ENCODE data around the gene CYB5B.
A peak's percentile ranks its signal among the peaks of the same experiment; 100 is the strongest.

The CYB5B gene

DNA sequence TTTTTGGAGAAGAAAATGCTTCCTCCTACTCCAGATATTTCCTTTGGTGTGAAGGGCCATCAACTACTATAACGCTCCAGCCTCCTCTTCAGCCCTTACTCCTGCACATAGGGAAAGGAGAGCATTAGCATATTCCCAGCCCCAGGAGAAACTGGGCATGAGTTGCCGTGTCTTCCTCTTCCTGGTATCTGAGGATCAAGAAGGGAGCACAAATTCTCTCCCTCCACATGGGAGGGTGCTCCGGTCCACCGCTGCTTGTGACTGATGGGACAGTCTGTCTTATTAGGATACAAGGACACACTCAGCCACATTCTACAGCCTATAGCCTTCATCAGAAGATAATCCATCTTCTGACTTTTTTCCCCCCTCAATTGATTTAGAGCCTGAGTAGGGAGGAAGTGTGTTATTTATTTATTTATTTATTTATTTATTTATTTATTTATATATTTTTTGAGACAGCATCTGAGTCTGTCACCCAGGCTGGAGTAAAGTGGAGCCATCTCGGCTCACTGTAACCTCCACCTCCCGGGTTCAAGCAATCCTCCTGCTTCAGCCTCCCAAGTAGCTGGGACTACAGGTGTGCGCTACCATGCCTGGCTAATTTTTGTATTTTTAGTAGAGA, 16.6 kb upstream of the CYB5B start:
- H3K4me1 ChIP-seq (ENCODE audit: insufficient read depth, poor library complexity, severe bottlenecking), result peaks cover 47% of the 10 kb centered on the region
- H3K4me3 ChIP-seq (ENCODE audit: severe bottlenecking), result no peak overlapping the region
- H3K36me3 ChIP-seq (ENCODE audit: low read depth), result no peaks in the 10 kb centered on the region
- DNase-seq (ENCODE audit: low spot score) (no peak), ATAC-seq (ENCODE audit: low read depth) (no peak)
- TF ChIP-seq, protein P1, sequence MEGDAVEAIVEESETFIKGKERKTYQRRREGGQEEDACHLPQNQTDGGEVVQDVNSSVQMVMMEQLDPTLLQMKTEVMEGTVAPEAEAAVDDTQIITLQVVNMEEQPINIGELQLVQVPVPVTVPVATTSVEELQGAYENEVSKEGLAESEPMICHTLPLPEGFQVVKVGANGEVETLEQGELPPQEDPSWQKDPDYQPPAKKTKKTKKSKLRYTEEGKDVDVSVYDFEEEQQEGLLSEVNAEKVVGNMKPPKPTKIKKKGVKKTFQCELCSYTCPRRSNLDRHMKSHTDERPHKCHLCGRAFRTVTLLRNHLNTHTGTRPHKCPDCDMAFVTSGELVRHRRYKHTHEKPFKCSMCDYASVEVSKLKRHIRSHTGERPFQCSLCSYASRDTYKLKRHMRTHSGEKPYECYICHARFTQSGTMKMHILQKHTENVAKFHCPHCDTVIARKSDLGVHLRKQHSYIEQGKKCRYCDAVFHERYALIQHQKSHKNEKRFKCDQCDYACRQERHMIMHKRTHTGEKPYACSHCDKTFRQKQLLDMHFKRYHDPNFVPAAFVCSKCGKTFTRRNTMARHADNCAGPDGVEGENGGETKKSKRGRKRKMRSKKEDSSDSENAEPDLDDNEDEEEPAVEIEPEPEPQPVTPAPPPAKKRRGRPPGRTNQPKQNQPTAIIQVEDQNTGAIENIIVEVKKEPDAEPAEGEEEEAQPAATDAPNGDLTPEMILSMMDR (IDR thresholded peaks at IDR 0.05; ENCODE audit: poor library complexity, severe bottlenecking), result no peak
- H3K9me3 ChIP-seq (ENCODE audit: severe bottlenecking), result no peaks in the 10 kb centered on the region
- H3K27me3 ChIP-seq (ENCODE audit: insufficient read depth, poor library complexity, severe bottlenecking), result no peaks in the 10 kb centered on the region
- H3K27ac ChIP-seq (ENCODE audit: poor library complexity, severe bottlenecking), result no peak overlapping the region

DNA sequence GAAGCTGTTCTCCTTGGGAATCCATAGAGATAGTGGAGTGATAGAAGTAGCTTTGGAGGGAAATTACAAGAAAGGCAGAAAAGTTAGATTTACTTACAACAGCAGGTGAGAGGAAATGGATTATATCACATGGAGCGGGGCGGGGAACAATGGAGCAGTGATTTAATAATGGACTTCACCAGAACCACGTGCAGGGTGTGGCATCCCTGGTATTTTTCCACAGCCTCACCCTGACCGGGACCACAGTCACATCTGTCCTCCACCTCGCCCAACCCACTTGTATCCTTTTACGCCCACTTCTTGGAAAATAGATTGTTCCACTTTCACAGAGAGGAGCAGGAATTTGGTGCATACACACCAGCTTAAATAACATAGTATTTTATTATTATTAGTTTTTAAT, 15.9 kb upstream of the CYB5B start:
- no peaks in the 10 kb centered on the region for H3K27me3 ChIP-seq (ENCODE audit: insufficient read depth, poor library complexity, severe bottlenecking)
- no peaks in the 10 kb centered on the region for H3K9me3 ChIP-seq (ENCODE audit: severe bottlenecking)
- ATAC-seq (ENCODE audit: low read depth) (no peak; the same call in 2 of the 3 replicates), DNase-seq (ENCODE audit: low spot score) (no peak)
- H3K4me3 ChIP-seq (ENCODE audit: severe bottlenecking), result no peak overlapping the region
- no peaks in the 10 kb centered on the region for H3K36me3 ChIP-seq (ENCODE audit: low read depth)
- TF ChIP-seq, protein P1 (IDR thresholded peaks at IDR 0.05; ENCODE audit: poor library complexity, severe bottlenecking), result no peak
- peaks cover 41% of the 10 kb centered on the region for H3K4me1 ChIP-seq (ENCODE audit: insufficient read depth, poor library complexity, severe bottlenecking)
- no peak overlapping the region for H3K27ac ChIP-seq (ENCODE audit: poor library complexity, severe bottlenecking)

DNA sequence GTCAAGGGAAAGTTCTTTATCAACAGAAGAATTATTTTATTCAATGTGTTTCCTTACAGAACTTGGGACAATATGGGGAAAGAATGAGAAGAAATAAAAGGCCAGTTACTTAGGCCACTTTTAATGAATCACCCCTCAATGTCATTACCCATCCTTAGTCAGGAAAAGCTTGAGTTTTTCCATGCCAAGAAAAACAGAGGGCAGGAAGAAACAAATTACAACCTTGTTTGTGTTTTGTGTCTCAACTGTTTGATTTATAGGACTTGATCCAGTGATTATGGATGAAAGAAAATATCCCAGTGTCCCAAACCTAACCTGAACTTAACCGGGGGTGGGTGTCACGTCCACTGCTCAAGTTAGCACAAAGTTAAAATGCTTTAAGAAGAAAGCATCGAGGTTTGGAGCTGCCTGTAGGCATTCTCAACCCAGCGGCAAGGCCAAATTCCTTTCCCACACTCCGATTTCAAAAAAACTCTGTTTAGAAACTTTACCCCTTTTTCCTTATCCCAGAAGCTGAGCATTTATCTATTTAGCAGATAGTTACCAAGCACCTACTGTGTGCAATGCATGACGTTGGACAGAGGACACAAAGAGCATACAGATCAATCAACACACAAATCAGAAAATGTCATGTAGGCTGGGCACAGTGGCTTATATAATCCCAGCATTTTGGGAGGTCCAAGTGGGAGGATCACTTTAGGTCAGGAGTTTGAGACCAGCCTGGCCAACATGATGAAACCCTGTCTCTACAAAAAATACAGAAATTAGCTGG, 14.0 kb upstream of the CYB5B start:
- Histone ChIP-seq H3K27me3 (ENCODE audit: insufficient read depth, poor library complexity, severe bottlenecking) (no peaks in the 10 kb centered on the region), H3K9me3 (ENCODE audit: severe bottlenecking) (no peaks in the 10 kb centered on the region), H3K4me1 (ENCODE audit: insufficient read depth, poor library complexity, severe bottlenecking) (peaks cover 25% of the 10 kb centered on the region), H3K4me3 (ENCODE audit: severe bottlenecking) (no peak overlapping the region), H3K27ac (ENCODE audit: poor library complexity, severe bottlenecking) (peak overlapping the region; percentile 32), H3K36me3 (ENCODE audit: low read depth) (no peaks in the 10 kb centered on the region)
- DNase-seq (ENCODE audit: low spot score) (no peak), ATAC-seq (ENCODE audit: low read depth) (peak; percentile 56)
- TF ChIP-seq, protein P1 (IDR thresholded peaks at IDR 0.05; ENCODE audit: poor library complexity, severe bottlenecking), result no peak

DNA sequence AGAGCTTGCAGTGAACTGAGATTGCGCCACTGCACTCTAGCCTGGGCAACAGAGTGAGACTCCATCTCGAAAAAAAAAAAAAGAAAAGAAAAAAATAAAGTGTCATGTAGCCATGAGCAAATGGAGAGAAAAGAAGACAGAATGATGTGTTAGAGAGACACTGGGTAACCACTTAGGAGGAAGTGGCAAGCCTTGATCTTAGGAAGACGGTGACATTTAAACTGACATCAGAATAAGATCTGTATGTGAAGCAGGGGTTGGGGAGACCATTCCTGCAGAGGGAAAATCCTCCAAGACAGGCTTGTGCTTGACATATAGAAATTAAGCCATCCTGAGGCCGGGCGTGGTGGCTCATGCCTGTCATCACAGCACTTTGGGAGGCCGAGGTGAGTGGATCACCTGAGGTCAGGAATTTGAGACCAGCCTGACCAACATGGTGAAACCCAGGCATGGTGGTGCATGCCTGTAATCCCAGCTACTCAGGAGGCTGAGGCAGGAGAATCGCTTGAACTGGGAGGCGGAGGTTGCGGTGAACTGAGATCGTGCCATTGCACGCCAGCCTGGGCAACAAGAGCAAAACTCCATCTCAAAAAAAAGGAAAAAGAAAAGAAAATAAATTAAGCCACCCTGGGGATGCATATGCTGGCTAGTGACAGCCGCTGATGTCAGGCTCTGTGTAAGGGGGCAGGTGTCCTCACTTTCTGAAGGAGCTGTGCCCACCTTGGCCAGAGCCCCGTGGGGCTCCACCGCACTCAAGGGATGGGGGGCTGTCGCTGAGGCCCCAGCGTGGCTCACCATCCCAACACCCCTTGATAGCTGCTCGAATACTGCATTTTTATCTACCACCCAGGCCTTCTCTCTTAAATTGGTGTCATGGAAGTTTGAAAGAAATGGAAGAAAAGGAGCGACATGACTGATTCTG, 13.1 kb upstream of the CYB5B start:
- H3K4me1 ChIP-seq (ENCODE audit: insufficient read depth, poor library complexity, severe bottlenecking), result peaks cover 19% of the 10 kb centered on the region
- TF ChIP-seq, protein P1 (IDR thresholded peaks at IDR 0.05; ENCODE audit: poor library complexity, severe bottlenecking), result no peak
- no peak for ATAC-seq (ENCODE audit: low read depth)

More for the DNA sequence above, 13.1 kb upstream of the CYB5B start:
- H3K9me3 ChIP-seq (ENCODE audit: severe bottlenecking), result no peaks in the 10 kb centered on the region
- H3K36me3 ChIP-seq (ENCODE audit: low read depth), result no peaks in the 10 kb centered on the region
- H3K27ac ChIP-seq (ENCODE audit: poor library complexity, severe bottlenecking), result peak overlapping the region; percentile 32
- H3K4me3 ChIP-seq (ENCODE audit: severe bottlenecking), result no peak overlapping the region
- DNase-seq (ENCODE audit: low spot score), result no peak
- no peaks in the 10 kb centered on the region for H3K27me3 ChIP-seq (ENCODE audit: insufficient read depth, poor library complexity, severe bottlenecking)
